DOHH2 (cell line): ENCODE data around the gene APLF.
"Not testable (repeated sequence)": the region's sequence is repeated elsewhere in the genome, so short reads cannot be mapped to it uniquely, and the experiment has no call there.

ENCODE experiments used
- H3F3A ChIP-seq: fragments of 200-600 bp; sonication (generic), shearing (Covaris generic); 2 replicates; pipeline ENCODE4 v1.6.0; 2016; ENCODE audit warnings: antibody characterized with exemption, mild to moderate bottlenecking; ENCODE audit not compliant: control insufficient read depth, insufficient read depth
- H3K27ac ChIP-seq: fragments of 200-600 bp; sonication (generic); 2 replicates; pipeline ENCODE4 v1.5.1; 2014; ENCODE audit warnings: low read depth, mild to moderate bottlenecking, low read length, moderate library complexity
- H3K27me3 ChIP-seq: fragments of 200-600 bp; sonication (generic); 2 replicates; pipeline ENCODE4 v1.6.1; 2014; ENCODE audit warnings: mild to moderate bottlenecking, low read length, mixed read lengths; ENCODE audit not compliant: control insufficient read depth
- H3K36me3 ChIP-seq: fragments of 200-600 bp; sonication (generic); 2 replicates; pipeline ENCODE4 v1.6.1; 2014; ENCODE audit warnings: mild to moderate bottlenecking, low read length, moderate library complexity, mixed read lengths; ENCODE audit not compliant: control insufficient read depth
- H3K4me1 ChIP-seq: fragments of 200-600 bp; sonication (generic); 2 replicates; pipeline ENCODE4 v1.6.1; 2014; ENCODE audit warnings: mild to moderate bottlenecking, low read length, mixed read lengths; ENCODE audit not compliant: control insufficient read depth
- H3K4me2 ChIP-seq: fragments of 200-600 bp; sonication (generic); 2 replicates; pipeline ENCODE4 v1.6.0; 2014; ENCODE audit warnings: mild to moderate bottlenecking, low read length, moderate library complexity
- H3K4me3 ChIP-seq: fragments of 200-600 bp; sonication (generic); 2 replicates; pipeline ENCODE4 v1.5.1; 2014; ENCODE audit warnings: mild to moderate bottlenecking, low read length, mixed read lengths
- H3K79me2 ChIP-seq: fragments of 200-600 bp; sonication (generic); 2 replicates; pipeline ENCODE4 v1.6.1; 2014; ENCODE audit warnings: mild to moderate bottlenecking, low read length, mixed read lengths; ENCODE audit not compliant: control insufficient read depth
- H3K9me2 ChIP-seq: fragments of 200-600 bp; sonication (generic); replicated peaks from 2 replicates; pipeline ENCODE4 v1.6.1; 2014; ENCODE audit warnings: mild to moderate bottlenecking, low read length, mixed read lengths; ENCODE audit not compliant: control insufficient read depth
- H3K9me3 ChIP-seq: fragments of 200-600 bp; sonication (generic); 2 replicates; pipeline ENCODE4 v1.6.1; 2014; ENCODE audit warnings: antibody characterized with exemption, low read length, mixed read lengths; ENCODE audit not compliant: control insufficient read depth, insufficient read depth
- H4K20me1 ChIP-seq: fragments of 200-600 bp; sonication (generic); 2 replicates; pipeline ENCODE4 v1.6.0; 2014; ENCODE audit warnings: low read depth, mild to moderate bottlenecking, antibody characterized with exemption, low read length, moderate library complexity; ENCODE audit not compliant: control insufficient read depth, insufficient read depth
- CTCF ChIP-seq: fragments of 200-600 bp; sonication (generic); IDR thresholded peaks from one replicate; pipeline ENCODE4 v1.5.1; 2014; ENCODE audit warnings: antibody characterized with exemption, mild to moderate bottlenecking, low read depth, low read length; ENCODE audit not compliant: poor library complexity, severe bottlenecking
- EZH2phosphoT487 ChIP-seq: fragments of 200-600 bp; sonication (generic); IDR thresholded peaks from 2 replicates; pipeline ENCODE4 v1.6.1; 2017; ENCODE audit warnings: borderline replicate concordance, mild to moderate bottlenecking, antibody characterized with exemption, low read length, moderate library complexity, mixed read lengths

APLF gene

GRCh38 chr2:68566362-68566761, 99.0 kb downstream of the APLF start:
- Histone ChIP-seq H3K4me2 (no peak overlapping the region), H4K20me1 (no peaks in the 10 kb centered on the region), H3K9me2 (no peaks in the 10 kb centered on the region), H3K27ac (no peak overlapping the region), H3K4me3 (no peak overlapping the region), H3K9me3 (no peaks in the 10 kb centered on the region), H3K27me3 (no peaks in the 10 kb centered on the region), H3K79me2 (no peaks in the 10 kb centered on the region), H3K36me3 (no peaks in the 10 kb centered on the region), H3F3A (no peaks in the 10 kb centered on the region), H3K4me1 (no peaks in the 10 kb centered on the region)
- TF ChIP-seq EZH2phosphoT487: no peak
- TF ChIP-seq CTCF: no peak

- Histone ChIP-seq H3K4me3 (no peak overlapping the region), H3K4me1 (no peaks in the 10 kb centered on the region), H3F3A (no peaks in the 10 kb centered on the region), H3K27ac (no peak overlapping the region), H4K20me1 (no peaks in the 10 kb centered on the region), H3K4me2 (no peak overlapping the region), H3K9me3 (no peaks in the 10 kb centered on the region), H3K9me2 (no peaks in the 10 kb centered on the region), H3K36me3 (no peaks in the 10 kb centered on the region), H3K27me3 (no peaks in the 10 kb centered on the region), H3K79me2 (no peaks in the 10 kb centered on the region)
- TF ChIP-seq EZH2phosphoT487 (no peak), CTCF (no peak)
Measured at GRCh38 chr2:68568116-68568515, 100.7 kb downstream of the APLF start.

GRCh38 chr2:68569604-68570003, 102.2 kb downstream of the APLF start:
- no peak overlapping the region for H3K4me2 ChIP-seq
- H3K4me3 ChIP-seq: no peak overlapping the region
- no peaks in the 10 kb centered on the region for H3K27me3 ChIP-seq
- H3K9me3 ChIP-seq: no peaks in the 10 kb centered on the region
- no peaks in the 10 kb centered on the region for H3F3A ChIP-seq
- no peaks in the 10 kb centered on the region for H4K20me1 ChIP-seq
- no peak overlapping the region for H3K27ac ChIP-seq
- no peaks in the 10 kb centered on the region for H3K79me2 ChIP-seq
- no peaks in the 10 kb centered on the region for H3K4me1 ChIP-seq
- no peaks in the 10 kb centered on the region for H3K36me3 ChIP-seq
- no peaks in the 10 kb centered on the region for H3K9me2 ChIP-seq
- TF ChIP-seq CTCF (no peak), EZH2phosphoT487 (no peak)

GRCh38 chr2:68570434-68570833, 103.0 kb downstream of the APLF start:
- H3K4me3 ChIP-seq, H3K9me2 ChIP-seq, H3F3A ChIP-seq, H3K27ac ChIP-seq, H3K79me2 ChIP-seq, H4K20me1 ChIP-seq, H3K9me3 ChIP-seq, H3K27me3 ChIP-seq, H3K4me1 ChIP-seq, H3K4me2 ChIP-seq, H3K36me3 ChIP-seq: not testable (repeated sequence)
